AG08395 (cell line): ENCODE measurements around the gene KANSL1.

Experiments
- DNase-seq: peaks from one replicate; pipeline ENCODE4 v3.0.0; 2012; ENCODE audit warnings: mixed read lengths, low spot score

Gene KANSL1

DNA sequence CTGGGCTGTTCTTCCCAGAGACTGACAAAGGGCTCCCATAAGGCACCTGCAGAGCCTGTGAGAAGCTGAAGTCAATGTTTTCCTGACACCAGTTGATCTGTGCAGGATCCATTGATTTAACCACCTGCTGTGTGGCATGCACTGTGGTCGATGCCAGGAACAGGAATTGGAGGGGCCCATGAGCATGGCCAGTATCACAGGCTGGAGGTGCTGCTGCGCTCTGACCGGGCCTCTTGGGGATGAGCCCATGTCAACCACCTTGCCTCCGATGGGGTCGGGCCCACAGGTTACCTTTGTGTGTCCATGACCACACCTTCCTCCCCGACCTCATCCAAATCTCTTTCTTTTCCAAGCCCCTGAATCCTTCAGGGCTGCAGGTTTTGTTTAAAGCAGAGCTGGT lies 212.4 kb downstream of the KANSL1 start:
- no peak for DNase-seq
